Renal pelvis (tissue), 4 donors: ENCODE measurements around the gene ITGAV. TPM values are rescaled to one million over a fixed set of nuclear protein-coding genes. Genes with fewer than 3 reads are reported as not detected.

Experiments used
- DNase-seq: peaks from one replicate; pipeline ENCODE4 v3.0.0-alpha.2; 2013
- polyA plus RNA-seq, 3 donors: library from polyadenylated mRNA; unstranded; fragments of 120-200 nt; gene quantifications; one replicate each; pipeline ENCODE4 v1.2.1, GENCODE V29; 2013; ENCODE audit not compliant: insufficient read length in 3 of 3

The ITGAV gene
- polyA plus RNA-seq, 3 donors, result 63.4 to 69.5 (median 66.8) TPM

DNA sequence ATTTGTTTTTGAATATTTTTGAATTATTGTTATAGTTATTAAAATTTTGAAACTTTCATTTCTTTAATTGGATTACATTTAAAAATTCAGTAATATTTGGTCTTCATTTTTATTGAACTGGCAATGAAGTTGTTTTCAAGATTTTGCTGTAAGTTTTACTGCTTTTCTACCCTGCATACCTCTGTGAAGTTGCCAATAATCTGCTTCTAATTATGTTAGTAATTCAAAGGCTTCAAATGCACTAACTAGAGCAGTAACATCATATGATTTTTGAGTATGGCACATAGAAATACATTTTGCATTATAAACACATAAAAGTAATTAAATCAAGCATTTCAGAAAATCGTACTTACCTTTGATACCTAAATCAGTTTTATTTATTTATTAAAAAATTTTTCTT is 63.7 kb downstream of the ITGAV start:
- DNase-seq, result no peak

DNA sequence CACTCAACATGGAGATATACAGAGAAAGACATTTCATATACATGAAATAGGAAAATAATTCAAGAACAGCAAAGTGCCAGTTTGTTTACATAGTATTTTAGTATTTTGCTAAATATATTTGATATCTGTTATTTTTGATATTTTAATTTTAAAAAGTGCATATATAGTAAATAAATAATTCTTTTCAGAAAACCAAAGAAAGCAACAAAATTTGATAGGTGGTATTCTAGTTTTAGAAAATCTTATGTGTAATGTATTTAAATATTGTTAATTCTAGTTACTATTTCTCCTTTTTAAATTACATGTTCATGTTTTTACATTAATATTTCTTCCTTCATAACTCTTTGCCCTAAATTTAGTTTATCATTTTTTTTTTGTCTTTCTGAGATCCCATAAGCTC is 69.5 kb downstream of the ITGAV start:
- DNase-seq, result no peak

DNA sequence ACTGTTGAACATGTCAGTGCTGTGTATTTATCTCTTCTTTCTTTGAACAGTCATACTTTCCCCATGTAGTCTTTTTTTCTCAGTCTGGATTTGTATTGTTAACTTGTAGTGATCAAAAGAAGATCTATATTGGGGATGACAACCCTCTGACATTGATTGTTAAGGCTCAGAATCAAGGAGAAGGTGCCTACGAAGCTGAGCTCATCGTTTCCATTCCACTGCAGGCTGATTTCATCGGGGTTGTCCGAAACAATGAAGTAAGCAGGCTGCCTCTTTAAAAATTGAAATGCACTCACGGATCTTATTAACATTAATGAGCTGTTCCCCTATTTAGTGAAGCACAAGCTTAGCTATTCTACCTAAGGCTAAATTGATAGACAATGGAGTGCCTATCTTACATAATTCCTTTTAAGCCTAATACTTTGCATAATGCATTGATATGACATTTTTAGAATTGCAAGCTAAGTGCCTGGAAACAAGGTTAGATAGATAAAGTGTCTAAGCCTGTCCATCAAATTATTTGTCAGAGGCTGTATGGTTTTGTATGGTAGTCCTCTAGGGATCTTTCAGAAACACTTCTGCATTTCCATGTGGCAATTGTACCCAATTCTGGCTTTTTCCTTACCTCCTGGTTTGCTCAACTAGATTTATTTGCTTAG is 74.7 kb downstream of the ITGAV start:
- DNase-seq, result no peak

DNA sequence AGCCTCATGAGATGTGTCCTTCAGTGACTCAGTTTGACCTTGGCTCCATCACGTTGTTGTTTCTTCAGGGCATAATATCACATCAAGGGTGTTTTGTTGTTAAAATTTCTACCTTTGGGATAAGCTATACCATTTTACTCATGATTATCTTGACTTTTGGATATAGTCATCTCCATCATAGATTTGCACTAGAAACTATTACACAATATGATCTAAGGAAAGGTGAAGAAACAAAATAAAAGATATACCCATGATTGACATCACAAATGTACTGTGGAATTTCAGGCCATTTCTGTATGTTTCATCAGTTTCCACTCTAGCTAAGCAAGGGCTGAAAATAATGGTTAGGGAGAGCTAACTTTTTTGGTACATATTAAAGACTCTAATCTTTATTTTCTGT is 79.3 kb downstream of the ITGAV start:
- no peak for DNase-seq

DNA sequence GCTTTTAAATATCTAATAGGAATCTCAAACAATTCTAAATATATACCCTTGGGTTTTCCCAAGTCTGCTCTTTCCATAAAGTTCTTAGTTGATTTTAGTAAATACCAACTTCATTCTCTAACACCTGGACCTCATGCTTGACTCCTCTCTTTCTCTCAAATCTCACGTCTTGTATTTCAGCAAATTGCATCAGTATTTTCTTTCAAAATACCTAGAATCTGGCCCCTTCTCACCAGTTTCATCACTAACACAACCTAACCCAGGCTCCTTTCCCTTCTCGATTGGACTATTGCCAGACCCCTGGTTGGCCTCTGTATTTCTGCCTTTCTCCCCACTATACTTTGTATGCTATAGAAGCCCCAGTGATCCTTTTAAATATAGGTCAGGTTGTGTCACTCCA is 81.0 kb downstream of the ITGAV start:
- DNase-seq, result no peak

DNA sequence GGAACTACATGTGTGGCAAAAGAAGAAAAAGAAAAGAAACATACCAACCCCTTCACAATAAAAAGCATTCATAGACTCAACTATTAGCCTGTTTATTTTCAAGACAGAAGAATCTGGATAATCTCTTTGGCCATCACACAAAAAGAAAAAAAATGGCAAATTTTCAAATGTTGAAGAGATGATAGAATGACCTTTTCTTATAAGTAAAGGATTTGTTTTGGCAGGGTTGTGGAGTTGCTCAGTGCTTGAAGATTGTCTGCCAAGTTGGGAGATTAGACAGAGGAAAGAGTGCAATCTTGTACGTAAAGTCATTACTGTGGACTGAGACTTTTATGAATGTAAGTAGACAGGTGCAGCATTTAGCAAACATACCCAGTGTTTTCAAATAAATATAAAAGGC is 85.5 kb downstream of the ITGAV start:
- DNase-seq, result no peak

DNA sequence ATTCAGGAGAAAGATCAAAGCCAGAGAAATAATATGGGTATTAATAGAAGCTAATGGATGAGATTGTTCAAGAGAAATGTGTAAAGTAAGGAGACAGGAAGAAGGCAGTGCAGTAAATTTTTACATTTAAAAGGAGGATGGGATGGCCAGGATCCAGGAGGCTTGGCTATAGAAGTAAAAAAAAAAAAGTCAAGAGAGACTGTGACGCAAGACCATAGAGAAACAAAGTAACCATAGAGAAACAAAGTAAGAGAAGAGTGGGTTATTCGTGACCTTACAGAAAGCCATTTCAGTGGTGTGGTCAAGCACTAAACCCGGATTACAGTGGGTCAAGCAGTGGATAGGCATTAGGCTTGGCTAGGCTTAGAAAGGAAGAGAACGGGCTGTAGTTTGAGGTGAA is 93.5 kb downstream of the ITGAV start:
- DNase-seq, result no peak

DNA sequence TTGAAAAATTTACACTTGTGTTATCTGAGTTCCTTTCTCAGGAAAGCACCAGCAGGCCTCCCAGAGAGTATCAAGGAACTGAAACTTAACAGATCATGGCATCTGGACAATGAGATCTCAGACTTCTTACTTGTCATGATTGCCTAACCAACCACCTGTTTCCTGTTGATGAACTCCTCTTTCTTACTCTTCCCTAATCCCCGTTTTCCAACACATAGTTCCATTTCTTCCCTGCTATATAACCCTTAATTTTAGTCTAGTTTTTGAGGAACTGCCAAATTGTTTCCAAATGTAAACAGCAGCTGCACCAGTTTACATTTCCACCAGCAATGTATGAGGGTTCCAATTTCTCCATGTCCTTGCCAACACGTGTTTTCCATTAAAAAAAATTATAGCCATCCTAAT is 98.0 kb downstream of the ITGAV start:
- DNase-seq, result no peak

DNA sequence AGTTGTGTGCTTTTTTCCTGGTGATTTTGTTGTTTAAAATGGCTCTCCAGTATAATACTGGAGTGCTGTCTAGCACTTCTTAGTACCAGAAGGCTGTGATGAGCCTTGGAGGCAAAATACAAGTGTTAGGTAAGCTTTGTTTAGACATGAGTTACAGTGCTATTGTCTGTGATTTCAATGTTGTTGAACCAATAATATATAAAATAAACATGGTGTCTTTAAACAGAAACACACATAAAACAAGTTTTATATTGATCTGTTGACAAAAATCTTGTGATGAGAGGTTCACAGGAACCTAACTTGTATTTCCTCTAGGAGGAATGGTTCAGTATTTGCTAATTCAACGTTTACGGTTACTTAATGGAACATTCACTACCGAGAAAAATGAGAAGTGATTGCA is 99.0 kb downstream of the ITGAV start:
- DNase-seq, result no peak

DNA sequence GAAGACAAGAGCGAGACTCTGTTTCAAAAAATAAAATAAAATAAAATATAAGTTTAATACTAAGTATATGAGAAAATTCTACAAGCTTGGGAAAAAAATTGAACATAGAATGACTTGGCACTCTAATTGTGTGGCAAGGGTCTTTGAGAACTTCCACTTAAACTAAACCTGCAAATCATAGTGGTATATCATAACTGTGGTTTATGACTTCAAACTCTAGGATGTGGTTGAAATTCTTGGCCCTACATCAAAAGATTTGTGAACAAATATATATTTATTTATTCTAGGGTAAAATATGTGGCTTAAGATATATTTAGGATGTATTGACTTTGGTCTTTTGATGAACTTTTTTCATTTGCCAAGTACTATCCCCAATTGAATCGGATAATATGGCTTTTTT is 100.9 kb downstream of the ITGAV start:
- DNase-seq, result no peak

DNA sequence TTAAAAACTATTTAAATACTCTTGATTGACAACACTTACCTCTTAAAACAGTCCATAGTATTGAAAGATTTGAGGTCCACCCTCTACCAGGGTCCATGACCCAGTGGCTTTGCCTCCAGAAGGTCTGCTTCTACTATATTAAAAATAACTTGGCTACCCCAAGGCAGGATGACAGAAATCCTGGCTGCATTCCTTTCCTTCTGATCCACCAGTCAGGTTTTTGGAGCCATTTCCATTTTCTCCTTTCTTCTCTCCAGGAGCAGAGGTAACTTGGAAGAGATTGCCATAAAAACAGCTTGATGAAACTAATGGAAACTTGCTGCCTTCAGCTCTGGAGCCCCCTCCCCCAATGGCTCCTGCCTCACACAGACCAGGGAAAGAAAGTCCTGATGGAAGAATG is 101.4 kb downstream of the ITGAV start:
- DNase-seq, result no peak

DNA sequence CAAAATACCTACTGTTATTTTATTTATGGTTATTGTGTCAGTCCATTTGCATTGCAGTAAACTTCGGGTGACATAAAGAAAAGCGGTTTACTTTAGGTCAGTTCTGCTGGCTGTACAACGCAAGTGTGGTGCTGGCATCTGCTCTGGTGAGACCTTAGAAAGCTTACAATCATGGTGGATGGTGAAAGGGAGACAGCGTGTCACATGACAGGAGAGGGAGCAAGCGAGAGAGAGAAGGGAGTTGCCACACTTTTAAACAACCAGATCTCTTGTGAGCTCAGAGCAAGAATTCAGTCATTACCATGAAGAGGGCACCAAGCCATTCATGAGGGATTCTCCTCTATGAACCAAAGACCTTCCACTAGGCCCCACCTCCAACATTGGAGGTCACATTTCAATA is 102.0 kb downstream of the ITGAV start:
- no peak for DNase-seq

DNA sequence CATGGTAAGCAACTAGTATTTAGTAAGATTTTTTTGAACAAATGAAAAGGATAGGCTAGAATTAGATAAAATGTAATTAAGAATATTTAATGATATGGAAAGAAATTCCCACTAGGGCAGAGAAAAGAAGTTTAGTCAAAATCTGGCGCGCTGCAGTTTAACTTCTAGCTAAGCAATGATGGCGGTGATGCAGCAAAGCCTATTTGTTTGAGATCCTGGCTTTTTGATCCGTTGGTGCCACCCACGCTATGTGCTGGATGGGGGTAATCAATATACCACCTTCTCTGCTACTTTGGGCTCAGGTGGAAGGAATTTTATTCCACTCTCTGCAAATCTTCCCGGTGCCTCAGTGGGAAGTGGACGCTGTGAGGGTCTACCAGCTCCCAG is 103.6 kb downstream of the ITGAV start:
- no peak for DNase-seq

DNA sequence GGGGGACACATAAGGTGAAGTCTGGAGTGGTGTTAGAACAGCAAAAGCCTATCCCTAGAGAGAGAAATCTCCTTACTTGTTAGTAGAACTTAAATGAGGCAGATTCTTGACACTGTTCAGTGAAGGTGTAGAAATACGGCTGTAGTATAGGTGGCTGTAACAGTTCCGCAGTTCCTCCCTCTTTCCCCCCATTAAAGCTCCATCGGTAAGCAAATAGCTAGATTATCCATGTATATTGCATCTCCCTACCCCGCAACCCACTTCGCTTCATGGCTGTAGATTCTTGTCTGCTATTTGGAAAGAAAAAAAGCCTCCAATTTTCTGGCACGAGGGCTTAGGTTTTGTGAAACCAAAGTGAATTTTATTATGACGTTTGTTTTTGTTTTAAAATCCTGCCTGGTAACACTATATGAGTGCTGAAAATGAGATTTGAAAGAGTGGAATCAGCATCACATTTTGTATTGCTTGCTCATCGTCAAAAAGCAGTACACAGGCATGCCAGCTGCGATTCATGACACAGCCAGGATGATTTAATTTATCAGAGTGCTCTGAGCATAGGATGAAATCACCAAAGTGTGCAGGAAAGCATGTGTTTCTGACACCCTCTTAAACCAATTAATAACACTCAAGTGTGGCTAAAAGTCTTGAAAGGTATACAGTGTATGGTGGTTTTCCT is 105.4 kb downstream of the ITGAV start:
- no peak for DNase-seq

DNA sequence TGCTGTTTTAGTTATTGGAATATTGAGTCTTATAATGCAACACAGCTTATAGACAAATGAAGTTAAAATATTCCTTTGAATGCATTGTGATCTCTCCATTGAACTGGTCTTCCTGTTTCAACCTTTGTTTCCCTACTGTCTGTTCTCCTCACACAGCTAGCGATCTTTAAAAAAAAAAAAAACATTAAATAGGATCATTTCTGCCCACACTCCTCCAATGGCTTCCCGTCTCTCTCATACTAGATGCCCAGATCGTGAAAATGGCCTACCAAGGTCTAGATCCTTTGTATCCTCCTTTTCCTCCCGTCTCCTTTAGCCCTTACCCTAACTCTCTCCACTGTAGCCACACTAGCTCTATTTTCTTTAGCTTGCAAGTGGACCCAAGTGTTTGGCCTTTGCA is 106.4 kb downstream of the ITGAV start:
- no peak for DNase-seq

DNA sequence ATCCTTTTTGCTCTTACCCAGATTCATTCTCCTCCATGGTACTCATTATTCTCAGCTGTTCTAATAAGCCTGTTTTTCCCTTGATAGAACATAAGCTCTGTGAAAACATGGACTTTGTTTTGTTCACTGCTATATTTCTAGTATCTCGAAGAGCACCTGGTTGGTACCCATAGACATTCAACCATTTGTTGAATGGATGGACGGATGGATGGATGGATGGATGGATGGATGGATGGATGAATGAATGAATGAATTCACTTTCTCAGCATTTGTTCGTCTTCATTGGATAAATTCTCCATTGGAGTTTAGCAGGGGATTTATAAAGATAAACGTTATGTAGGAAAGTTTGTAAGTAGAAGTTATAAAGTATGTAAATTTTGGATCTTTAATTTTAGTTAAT is 106.9 kb downstream of the ITGAV start:
- no peak for DNase-seq

DNA sequence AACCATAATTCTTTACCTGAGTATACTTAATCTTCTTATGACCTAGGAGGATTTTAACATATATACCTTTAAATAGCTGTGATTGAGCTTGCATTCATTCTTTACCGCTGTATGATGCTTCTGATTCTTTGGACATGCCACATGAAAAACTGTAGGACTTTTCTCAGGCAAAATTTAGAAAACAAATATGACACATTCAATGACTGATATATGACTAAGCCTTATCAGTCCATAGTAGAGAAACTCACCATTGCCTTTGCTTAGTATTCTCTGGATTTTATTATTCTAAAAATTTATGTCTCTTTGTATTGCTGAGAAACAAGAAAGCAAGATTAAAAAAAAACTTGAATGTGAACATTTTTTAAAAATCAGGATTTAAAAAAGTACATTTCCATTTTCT is 107.7 kb downstream of the ITGAV start:
- no peak for DNase-seq

DNA sequence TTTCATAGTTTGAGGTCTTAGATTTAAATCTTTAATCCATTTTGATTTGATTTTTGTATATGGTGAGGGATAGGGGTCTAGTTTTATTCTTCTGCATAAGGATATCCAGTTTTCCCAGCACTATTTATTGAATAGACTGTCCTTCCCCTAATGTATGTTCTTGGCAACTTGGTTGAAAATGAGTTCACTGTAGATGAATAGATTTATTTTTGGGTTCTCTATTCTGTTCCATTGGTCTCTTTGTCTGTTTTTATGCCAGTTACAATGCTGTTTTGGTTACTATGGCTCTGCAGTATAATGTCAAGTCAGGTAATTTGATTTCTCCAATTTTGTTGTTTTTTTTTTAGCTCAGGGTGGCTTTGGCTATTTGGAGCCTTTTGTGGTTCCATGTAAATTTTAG is 109.9 kb downstream of the ITGAV start:
- no peak for DNase-seq

DNA sequence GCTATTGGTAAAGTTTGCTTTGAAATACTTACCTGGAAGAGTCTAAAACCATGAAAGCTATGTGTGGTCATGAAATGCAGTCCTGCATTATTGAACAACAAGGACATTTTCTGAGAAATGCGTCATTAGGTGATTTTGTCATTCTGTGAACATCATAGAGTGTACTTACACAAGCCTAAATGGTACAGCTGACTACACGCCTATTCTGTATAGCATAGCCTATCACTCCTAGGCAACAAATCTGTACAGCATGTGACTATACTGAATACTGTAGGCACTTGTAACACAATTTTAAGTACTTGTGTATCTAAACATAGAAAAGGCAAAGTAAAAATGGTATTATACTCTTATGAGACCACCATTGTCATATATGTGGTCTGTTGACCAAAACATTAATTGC is 112.2 kb downstream of the ITGAV start:
- no peak for DNase-seq

DNA sequence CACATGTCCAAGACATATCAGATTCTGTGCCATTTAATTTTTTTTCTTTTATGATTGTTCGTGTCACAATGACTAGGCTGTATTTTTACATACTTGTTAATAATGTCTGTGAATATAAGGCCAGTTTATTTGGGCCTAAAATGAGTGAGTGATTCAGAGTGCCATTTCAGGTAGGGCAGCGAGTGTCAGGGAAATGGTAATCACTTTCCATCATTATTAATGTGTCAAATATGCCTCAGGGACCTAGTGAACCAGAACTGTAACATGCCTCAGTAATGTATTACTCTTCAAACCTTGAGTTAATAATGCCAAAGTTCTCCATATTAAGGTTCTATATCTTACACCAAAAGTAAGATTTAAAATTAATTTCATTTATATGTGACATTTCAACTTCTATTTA is 112.6 kb downstream of the ITGAV start:
- DNase-seq, result no peak

DNA sequence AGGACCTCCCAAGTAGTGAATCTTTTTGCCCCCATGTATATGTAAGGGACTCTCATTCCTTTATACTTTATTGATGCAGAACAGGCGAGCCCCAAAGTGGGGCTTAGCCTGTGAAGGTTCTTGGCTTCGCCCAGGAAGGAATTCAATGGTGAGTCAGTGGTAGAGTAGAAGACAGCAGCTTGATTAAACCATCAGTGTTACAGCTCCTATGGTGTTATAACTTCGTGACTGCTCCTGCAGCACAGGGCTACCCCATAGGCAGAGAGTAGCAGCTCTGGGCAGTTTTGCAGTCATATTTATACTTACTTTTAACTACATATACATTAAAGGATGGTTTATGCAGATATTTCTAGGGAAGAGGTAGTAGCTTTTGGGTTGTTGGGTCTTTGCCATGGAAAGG is 115.0 kb downstream of the ITGAV start:
- no peak for DNase-seq

DNA sequence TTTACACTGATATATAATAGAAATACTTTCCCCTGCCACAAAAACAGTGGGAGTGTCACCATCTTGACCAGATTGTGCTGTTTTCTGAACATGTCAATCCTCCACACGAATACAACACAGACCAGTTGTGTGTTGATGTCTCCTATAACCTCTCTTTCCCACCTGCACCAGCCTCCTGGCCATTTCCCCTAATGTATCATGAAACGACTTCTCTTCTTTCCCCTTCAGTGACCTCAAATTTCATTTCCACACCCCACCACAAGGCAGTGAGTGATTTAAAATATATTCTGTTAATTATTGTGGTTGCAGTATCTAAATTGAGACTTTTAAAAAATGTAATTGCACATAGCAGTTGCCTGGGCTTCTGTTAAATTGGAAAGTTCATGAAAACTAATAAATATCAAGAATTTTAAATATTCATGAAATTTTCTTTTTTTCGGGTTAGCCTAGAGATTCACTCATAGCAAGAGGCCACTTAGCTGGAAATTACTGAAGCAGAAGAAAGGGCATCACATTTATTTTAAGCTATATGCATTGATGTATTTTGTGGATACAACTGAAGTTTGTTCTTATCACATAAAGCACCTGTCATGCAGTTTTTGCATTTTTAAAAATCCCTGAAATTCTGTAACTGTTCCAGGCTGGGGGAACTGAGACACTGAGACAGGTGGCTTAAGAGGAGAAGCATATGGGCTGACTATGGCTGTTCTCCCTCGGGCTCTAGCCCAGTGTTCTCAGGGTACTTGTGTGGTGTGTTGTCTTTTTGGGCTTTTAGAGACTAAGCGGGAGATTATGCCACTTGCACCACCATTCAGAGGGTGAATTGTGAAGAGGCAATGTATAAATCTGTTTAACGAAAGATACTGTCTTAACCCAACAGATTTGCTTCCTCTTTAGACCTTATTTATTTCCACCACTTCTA is 119.9 kb downstream of the ITGAV start:
- DNase-seq, result no peak

DNA sequence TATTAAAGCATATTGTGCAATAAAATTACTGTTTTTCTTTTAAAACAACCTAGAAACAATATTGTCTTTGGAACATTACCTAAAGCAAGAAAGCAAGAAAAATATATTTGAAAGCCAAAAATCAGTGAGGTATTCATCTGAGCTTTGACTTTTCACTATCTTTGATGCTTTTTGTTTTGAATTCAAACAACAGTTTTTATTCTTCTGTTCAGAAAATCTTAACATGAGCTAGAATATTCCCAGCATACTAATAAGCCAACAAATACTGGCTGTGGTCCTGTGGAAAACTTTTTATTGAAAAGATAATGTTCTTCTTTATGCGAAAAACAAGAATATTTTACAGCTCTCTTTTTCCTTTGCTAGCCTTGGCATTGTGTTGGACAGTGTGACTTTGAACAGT is 123.8 kb downstream of the ITGAV start:
- no peak for DNase-seq
